HG02973 (cell line): ENCODE measurements around the gene SPEM3.

ENCODE experiments used
- ATAC-seq: cut with Tn5 transposase; IDR thresholded peaks from one replicate; pipeline ENCODE4 v1.9.1; 2021; ENCODE audit warnings: moderate library complexity; ENCODE audit not compliant: unreplicated experiment

SPEM3 gene

DNA sequence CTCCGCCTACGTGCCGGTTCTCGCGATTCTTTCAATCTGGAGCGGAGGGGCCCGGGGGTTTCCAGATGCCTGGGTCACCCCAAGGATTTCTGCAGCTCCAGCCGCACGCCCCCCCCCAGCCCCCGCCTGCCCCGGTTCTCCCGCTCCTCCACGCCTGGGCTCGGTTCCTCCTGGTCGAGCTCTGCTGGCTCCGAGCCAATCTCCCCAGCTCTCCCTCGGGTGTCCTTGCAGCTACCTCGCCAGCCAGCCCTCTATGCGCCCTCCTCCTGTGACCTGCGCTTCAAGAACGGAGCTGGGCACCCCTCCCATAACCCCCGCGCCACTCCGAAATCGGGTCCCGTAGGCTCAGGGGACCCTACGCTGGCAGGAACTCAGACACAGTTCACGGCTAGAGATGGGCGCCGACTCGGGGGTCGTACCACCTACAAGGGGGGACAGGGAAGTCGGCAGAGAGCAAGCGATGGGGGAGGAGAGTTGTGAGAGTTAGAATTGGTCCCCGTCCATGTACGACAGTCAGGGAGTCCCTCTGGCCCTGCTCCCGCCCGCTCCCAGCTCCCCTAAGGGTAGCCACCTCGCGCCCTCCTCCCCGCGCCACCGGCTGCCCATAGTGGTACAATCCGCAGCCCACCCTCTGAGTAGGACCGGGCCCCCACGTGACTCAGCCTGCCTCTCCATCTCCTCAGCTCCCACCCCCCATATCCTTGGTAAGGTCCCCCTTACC, 11.6 kb downstream of the SPEM3 start:
- ATAC-seq, result no peak

DNA sequence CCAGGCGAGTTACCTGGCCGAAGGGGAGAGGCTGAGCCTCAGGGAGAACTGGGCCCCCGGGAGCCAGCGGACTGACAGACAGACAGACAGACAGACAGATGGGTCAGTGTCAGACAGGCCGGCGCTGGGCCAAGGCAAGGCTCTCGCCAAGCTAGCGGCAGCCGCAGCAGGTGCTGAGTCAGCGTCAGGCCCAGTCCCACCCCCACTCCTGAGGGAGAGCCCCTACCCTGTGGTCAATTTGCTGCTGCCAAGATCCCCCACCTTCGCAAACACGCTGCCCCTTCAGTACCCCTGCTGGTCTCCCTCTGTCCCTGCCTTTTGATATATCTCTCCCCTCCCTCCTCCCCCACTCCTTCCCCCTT, 12.2 kb downstream of the SPEM3 start:
- no peak for ATAC-seq

DNA sequence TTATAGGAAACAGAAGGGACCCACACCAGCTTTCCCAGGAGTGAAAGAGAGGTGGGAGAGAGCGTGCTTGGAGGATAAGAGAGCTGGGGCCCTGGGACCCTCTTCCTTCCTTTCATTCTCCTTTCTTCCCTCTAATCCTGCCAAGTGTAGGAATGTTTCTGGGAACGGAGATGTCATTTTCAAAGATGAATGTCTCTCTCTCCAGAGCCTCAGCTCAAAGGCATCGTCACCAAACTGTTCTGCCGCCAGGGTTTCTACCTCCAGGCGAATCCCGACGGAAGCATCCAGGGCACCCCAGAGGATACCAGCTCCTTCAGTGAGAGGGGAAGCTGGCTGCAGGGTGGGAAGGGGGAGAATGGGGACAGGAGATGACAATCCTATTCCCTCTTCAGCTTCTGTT, 12.6 kb downstream of the SPEM3 start:
- ATAC-seq, result no peak

DNA sequence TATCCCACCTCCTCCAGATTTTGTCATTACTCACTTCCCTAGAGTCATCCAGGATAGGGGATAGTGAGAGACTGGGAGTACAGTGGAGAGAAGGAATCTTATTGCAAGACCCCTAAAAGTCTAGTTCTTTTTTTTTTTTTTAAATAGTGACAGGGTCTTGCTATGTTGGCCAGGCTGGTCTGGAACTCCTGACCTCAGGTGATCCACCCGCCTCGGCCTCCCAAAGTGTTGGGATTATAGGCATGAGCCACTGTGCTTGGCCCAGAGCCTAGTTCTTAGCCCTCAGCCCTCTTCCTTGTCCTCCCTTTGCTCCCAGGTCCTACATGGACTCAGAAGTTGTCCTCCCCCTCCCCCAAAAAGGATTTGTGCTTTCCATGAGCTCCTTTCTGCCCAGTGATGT, 13.5 kb downstream of the SPEM3 start:
- ATAC-seq, result no peak

DNA sequence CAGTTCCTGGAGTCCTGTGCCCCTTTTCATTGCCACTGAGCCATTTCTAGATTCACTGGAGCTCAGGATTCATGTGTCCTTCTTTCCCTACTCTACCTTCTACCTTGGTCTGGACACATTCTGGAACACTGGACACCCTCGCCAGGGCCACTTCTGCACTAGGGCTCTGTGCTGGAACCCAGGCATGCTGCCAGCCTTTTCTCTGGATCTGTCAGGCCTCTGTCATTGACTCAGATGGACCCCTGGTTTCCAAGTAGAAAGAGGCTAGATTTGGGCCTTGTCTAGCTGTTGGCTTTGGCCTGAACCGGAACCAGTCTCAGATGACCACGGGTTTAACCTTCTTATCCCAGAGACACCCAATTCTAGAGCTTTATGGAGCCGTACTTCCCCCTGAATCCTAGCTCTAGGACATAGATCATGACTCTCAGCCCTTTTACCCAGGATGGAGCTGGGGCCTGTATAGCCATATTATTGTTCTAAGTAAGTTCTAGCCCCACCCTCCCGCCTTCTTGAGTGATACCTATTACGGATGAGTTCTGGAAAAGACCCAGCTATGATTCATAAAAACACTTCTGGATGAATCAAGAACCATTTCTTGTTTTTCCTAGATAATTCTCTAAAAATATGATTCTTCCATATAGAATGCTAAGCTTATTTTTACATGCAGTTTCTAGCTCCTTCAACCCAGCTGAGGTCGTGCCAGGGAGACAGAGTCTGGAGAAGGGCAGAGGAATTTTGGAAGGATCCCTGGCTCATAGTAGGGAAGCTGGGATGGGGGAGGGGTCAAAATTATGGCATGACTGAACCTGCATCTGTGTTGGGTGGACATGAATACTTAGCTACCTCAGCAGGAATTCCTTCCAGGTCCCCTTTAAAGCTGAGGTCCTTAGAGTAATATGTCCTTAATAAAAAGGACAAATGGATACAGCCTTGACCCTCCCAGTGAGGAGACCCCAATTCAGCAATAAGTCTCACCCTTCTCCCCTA, 15.1 kb downstream of the SPEM3 start:
- no peak for ATAC-seq

DNA sequence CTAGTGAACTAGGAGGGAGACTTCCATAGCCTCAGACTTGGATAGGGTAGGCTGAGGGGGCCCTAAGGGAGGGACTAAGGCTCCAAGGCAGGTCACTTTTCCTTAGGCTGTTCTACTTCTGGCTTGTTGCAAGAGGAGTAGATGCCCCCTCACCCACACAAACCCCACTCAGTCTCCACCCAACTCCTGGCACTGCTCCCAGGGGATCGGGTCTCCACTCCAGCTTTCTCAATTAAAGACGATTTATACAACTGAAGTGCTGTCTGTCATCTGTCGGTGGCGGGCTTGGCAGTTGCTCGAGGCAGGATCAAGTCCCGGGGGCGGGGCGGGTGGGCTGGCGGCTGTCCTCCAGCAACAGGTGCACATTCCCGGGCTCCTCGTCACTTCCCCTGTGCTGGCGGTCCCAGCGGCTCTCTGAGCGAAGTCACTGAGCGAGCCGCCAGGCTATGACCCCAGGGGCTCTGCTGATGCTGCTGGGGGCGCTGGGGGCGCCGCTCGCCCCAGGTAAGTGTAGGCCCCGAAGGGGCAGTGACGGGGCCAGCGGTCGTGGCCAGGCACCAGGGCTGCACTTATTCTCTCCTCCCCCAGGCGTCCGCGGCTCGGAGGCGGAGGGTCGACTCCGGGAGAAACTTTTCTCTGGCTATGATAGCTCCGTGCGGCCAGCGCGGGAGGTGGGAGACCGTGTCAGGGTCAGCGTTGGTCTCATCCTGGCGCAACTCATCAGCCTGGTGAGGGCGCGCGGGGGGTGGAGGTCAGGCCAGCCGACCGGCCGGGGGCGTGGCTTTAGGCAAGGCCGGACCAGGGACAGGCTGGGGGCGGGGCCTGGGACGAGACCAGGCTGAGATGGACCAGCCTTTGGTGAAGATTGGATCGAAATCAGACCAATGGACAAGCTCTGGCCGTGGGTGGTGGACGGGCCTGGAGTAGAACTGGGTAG, 16.3 kb downstream of the SPEM3 start, which contains the start of gene CHRNB1:
Gene CHRNB1, plus strand, starts transcription at position 380 of the 937 bp plus-strand sequence. Its CDS starts 67 bp downstream, at position 447.
- no peak for ATAC-seq

DNA sequence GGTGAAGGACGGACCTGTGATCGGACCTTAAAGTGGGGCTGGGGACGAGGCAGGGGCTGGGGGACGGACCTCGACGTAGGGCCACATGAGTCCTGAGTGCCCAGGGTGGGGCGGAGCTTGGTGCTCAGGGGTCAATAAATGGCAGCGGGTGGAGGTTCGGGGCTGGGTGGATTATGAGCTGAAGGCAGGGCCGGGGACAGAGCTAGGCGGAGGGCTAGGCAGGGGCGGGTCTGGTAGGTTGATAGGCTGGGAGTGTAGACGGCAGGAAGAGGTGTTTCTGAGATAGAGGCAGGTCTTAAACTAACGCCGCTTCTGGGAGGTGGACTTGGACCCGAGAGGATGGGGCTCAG, 16.9 kb downstream of the SPEM3 start:
- ATAC-seq, result no peak

DNA sequence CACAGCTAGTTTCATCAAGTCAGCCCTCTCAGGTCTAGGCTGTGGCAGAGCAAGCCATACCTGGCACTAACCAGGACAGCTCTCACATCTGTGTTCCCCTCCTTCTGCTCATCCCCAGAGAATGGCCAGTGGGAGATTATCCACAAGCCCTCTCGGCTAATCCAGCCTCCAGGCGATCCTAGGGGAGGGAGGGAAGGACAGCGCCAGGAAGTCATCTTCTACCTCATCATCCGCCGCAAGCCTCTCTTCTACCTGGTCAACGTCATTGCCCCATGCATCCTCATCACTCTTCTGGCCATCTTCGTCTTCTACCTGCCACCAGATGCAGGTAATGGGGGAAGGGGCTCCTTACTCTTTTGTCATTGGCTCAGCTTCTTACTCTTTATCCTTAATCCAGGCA, 19.8 kb downstream of the SPEM3 start:
- ATAC-seq, result no peak

DNA sequence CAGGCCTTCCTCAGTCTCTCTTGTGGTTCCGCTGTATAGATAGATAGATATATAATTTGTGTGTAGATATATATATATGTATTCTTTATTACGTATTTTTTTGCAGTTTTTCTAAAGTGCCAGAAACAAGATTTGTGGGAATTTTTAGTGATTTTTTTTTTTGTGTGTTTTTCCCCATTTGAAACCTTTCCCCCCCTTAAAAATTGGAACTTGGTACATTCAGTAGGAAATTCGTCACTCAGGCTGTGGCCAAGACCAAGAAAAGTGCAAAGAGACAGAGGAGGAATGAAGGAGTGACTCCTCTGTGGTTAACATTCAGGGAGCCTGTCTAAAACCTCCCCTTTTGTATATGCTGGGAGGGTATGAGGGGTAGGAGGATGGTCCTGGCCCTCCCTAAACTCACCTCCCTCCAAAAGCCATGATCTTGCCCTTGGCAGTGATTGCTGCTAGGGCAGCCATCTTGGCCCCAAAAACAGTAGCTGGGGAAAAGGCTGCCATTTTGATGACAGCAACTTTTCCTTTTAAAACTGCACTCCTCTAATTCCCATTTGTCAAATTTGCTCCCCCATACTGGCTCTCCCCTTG, 31.4 kb downstream of the SPEM3 start:
- no peak for ATAC-seq

DNA sequence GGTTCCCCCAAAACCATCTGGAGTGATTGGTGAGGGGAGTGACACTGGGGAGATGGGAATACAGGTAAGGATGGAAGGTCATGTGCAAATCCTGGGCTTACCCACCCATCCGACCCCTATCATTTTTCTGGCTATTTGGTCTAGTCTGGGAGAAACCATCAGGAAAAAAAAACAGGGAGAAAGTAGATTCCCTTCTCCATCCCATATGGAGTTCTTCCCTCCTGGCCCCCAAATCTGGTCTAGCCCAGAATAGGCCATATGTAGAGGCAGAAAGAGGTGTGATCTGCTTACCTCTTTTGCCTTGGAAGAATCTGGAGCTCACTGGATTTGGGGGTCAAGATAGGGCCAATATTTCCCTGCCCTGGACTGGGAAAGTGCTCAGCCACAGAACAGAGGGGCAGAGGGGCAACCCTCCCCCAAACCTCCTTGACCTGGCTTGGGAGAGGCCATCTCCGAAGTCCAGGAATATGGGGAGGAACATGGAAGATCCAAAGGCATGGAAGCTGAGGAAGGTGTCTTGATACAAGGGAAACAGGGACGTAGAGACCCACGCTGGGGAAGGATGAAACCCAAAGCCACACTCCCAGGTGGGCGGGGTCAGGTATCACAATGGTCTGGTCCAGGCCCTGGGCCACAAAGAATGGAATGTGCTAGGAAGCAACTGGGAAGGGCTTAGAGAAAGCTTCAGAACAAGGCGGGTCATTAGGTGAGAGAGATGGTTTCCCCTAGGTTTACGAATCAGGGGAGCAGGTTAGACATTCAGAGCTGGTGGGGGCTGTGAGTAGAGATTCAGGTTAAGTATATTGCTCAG, 32.4 kb downstream of the SPEM3 start:
- no peak for ATAC-seq

DNA sequence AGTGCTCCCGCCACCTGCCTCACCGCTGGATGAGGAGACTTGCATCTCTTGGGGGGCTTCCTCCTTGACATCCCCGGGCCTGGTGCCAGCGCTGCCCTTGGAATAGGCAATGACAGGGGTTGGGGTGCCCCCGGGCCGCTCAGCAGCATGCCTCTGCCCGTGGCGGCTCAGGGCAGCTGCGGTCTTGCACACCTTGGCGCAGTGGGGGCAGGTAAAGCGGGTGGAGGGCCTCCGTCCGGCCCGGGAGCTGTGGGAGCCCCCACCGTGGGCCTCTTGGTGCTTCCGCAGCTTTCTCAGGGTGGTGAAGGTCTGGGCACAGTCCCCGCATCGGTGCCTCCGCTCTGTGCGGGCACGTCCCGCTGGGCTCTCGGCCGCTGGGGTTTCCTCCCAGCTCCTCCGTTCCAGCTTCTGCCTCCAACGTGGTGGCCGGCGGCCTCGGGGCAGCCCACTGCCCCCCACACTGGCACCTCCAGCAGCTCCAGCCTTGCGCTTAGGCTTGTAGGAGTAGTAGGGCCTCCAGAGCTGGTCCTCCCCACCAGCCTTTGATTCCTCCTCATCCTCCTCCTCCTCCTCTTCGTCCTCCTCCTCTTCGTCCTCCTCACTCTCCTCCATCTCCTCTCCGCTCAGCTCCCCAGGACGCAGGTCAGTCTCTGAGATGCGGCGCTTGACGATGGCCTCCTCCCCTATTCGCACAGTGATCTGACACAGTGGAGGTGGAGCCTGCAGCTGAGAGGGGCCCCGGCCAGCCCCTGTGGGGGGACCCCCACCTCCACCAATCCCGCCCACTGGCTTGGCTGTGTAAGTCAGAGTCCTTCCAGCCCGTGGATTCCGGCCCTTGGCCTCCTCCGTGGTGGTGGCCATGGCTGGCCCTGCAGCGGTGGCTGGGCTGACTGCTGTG, 34.1 kb downstream of the SPEM3 start:
- no peak for ATAC-seq

DNA sequence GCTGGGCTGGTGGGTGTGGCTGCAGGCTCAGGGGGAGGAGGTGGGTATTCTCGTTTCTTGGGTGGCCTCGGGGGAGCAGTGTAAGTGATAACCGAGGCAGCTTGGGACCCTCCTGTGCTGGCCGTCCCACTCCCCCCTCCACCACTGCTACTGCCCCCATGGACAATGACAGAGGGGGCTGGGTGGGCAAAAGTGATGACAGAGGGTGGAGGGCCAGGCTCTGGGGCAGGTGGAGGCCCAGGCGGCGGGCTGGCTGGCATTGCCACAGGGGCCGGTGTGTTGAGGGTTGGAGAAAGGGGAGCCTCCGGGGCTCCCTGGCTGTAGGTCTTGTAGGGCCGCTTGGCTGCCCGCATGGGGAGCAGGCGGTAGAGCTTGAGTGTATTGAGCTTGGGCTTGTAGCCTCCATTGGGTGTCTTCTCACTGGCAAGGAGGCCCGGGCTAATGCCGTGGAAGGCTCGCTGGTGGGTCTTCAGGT, 34.8 kb downstream of the SPEM3 start:
- no peak for ATAC-seq

DNA sequence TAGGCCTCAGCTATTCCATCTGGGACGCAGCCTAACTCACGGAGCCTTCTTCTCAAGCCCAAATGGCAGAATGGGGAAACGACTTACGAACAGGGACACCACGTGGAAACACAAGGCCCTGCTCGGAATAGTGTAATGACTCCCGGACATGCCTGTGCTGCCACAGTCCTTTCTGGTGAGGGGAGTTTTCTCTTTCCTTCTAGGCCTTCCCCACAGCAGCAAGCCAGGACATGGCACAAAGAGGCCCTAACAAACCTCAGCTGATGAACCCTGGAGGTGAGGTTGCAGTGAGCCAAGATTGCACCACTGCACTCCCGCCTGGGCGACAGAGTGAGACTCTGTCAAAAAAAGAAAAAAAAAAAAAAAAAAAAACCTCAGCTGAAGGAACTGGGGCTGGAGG, 35.4 kb downstream of the SPEM3 start:
- no peak for ATAC-seq

DNA sequence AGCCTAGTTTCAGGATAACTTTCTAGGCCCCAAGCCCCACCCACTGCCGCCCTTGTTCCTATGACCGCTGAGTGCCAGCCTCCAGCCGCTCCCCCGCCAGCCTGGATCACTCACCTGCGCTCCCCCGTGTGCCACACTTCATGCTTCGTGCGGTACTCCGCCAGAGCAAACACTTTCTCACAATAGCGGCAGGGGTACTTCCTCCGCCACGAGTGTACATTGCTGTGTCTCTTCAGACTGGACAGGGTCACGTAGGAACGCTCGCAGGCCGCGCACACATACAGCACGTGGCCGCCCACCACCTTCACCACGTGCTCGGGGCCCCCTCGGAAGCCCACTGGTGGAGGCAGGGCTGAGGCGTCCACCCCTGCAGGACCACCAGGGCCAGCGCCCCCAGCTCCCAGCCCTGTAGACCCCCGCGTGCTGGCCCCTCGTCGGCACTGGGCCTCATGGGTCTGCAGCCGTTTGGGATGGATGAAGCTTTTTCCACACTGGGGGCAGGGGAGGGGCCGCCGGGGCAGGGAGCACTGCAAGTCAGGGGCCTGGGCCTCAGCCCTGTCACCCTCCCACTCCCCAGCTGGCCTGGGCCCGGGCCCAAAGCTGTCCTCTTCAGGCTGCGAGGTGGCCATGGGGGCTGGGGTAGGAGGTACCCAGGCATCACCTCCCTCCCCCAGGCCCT, 37.1 kb downstream of the SPEM3 start:
- no peak for ATAC-seq

DNA sequence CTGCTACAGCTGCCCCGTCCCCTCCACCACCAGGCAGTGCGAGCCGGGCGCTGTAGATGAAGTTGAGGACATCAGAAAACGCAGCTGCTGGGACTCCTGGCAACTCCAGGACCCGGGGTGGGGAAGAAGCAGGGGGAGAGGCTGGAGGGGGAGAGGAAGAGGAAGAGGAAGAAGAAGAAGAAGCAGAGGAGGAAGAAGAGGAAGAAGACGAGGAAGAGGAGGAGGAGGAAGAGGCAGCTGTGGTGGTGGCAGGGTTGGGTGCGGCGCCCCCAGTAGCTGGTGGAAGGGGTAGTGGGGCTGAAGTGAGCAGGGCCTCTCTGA, 37.6 kb downstream of the SPEM3 start:
- ATAC-seq, result no peak

DNA sequence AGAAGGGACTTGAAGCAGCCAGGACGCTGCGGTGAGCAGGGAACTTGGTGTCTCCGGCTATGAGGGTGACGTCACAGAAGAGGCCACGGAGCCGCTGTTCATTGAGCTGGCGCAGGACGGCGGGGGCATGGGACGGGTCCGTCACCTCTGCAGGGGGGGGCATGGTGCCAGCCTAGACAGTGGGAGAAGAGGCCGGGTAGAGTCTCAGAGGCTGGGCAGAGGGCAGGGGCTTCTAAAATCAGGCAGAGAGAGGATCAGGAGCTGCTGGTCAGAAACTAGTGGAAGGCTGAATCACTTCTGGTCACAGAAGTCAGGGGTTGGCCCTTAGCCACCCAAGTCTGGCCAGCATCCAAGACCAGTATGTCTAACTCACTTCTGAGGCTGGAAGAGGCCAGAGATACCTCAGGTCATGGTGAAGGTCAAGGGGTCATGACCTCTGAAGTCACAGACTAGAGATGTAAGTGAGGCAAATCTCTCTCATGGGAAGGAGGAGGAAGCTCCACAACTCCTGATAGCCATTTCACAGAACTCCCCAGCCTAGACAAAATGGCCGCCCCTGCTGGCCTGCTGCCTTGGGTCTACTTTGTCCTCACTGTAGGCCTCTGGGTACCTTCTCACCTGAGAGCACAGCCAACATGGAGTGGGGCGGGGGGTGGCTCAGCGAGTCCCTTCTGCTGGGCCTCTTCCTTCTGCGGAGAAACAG, 38.1 kb downstream of the SPEM3 start:
- ATAC-seq, result no peak

DNA sequence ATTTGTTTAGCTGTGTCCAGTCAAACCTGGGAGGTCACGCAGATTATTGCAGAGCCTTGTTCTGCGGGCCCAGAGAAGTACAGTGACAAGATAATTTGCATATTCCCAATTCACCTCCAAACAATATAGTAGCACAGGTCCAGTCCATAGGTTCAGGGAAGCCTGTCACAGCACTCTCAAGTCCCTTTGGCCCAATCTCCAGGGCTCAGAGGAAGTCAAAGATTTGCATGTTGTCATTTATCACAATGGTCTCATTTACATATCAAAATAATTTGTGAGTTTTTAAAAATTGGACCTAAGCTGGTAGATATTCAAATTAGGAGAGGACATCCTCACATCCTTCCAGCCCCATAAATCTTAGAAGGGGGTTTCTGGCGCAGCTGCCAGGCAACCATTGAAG, 38.8 kb downstream of the SPEM3 start:
- no peak for ATAC-seq

DNA sequence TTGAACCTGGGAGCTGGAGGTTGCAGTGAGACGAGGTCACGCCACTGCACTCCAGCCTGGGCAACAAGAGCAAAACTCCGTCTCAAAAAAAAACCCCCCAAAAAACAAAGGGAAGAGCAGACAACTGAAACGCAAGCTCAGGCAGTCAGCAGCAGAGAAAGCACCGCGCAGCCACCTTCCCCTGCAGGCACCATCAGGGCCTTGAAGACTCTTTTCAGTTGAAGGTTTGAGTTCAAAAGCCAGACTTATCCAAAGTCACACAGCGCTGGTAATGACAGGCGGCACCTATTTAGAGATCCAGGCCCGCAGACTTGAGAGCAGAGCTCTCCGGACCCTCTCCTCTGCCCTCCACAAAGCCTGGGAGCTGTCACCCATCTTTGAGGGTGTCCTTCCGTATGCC, 39.6 kb downstream of the SPEM3 start:
- no peak for ATAC-seq
